GM23338 (cell line): Measurements from ENCODE around the gene IL1RAPL2. TPM values are rescaled to one million over a fixed set of nuclear protein-coding genes. Genes with fewer than 3 reads are reported as not detected.

ENCODE experiments used
- STAT1 ChIP-seq: IDR thresholded peaks from one replicate; pipeline ENCODE4 v1.6.1; 2016; ENCODE audit warnings: antibody characterized with exemption; ENCODE audit not compliant: unreplicated experiment
- ZNF331 ChIP-seq: fragments of 250-450 bp; sonication (Bioruptor Pico); IDR thresholded peaks from 2 replicates; pipeline ENCODE4 v1.5.0; 2020; ENCODE audit warnings: low read depth, mild to moderate bottlenecking, moderate library complexity
- polyA plus RNA-seq: library from polyadenylated mRNA; unstranded; fragments of >200 nt; fragmentation: Nextera tagmentation; extraction: Ambion mirVana; gene quantifications from 2 replicates; pipeline ENCODE4 v1.2.1, GENCODE V29; 2016
- total RNA-seq: library from RNA; depleted of rRNA; stranded (reverse); fragments of >200 nt; shearing (Covaris generic); gene quantifications from 2 replicates; pipeline ENCODE4 v1.2.3, GENCODE V29; 2014
- TF ChIP-seq, protein P1 (sequence below): IDR thresholded peaks from one replicate; pipeline ENCODE4 v1.6.1; 2018; ENCODE audit warnings: antibody characterized with exemption; ENCODE audit not compliant: unreplicated experiment
- TF ChIP-seq, protein P2 (sequence below): fragments of 250-450 bp; sonication (Bioruptor Pico); IDR thresholded peaks from 2 replicates; pipeline ENCODE4 v1.5.0; 2020; ENCODE audit warnings: mild to moderate bottlenecking, moderate library complexity
- TF ChIP-seq, protein P3 (sequence below): IDR thresholded peaks from 2 replicates; pipeline ENCODE4 v1.6.1; 2016; ENCODE audit warnings: antibody characterized with exemption

Gene IL1RAPL2
- total and polyA plus RNA-seq, 2 experiments from 2014 or later, result 0.80 to 0.94 TPM

DNA sequence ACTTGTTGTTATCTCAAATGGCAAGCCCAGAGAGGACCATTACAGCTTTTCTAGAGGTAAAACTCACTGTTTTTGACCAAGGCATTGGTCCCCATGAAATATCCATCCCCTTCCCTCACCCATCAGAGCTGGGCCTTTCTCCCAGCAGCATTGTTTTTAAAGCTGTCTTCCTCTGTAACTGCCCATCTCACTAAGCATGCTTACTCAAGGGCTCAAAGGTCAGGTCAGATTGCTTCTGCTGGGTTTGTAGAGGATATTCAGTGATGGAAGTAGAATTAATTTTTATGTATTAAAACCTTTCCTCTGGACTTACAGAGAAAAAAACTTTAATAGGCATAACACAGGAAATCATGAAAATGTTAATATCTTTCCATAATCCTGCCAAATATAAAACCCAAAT, 643.4 kb downstream of the IL1RAPL2 start (continued):
- TF ChIP-seq, protein P1, sequence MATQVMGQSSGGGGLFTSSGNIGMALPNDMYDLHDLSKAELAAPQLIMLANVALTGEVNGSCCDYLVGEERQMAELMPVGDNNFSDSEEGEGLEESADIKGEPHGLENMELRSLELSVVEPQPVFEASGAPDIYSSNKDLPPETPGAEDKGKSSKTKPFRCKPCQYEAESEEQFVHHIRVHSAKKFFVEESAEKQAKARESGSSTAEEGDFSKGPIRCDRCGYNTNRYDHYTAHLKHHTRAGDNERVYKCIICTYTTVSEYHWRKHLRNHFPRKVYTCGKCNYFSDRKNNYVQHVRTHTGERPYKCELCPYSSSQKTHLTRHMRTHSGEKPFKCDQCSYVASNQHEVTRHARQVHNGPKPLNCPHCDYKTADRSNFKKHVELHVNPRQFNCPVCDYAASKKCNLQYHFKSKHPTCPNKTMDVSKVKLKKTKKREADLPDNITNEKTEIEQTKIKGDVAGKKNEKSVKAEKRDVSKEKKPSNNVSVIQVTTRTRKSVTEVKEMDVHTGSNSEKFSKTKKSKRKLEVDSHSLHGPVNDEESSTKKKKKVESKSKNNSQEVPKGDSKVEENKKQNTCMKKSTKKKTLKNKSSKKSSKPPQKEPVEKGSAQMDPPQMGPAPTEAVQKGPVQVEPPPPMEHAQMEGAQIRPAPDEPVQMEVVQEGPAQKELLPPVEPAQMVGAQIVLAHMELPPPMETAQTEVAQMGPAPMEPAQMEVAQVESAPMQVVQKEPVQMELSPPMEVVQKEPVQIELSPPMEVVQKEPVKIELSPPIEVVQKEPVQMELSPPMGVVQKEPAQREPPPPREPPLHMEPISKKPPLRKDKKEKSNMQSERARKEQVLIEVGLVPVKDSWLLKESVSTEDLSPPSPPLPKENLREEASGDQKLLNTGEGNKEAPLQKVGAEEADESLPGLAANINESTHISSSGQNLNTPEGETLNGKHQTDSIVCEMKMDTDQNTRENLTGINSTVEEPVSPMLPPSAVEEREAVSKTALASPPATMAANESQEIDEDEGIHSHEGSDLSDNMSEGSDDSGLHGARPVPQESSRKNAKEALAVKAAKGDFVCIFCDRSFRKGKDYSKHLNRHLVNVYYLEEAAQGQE, result no peak
- TF ChIP-seq STAT1, result no peak
- TF ChIP-seq, protein P2, sequence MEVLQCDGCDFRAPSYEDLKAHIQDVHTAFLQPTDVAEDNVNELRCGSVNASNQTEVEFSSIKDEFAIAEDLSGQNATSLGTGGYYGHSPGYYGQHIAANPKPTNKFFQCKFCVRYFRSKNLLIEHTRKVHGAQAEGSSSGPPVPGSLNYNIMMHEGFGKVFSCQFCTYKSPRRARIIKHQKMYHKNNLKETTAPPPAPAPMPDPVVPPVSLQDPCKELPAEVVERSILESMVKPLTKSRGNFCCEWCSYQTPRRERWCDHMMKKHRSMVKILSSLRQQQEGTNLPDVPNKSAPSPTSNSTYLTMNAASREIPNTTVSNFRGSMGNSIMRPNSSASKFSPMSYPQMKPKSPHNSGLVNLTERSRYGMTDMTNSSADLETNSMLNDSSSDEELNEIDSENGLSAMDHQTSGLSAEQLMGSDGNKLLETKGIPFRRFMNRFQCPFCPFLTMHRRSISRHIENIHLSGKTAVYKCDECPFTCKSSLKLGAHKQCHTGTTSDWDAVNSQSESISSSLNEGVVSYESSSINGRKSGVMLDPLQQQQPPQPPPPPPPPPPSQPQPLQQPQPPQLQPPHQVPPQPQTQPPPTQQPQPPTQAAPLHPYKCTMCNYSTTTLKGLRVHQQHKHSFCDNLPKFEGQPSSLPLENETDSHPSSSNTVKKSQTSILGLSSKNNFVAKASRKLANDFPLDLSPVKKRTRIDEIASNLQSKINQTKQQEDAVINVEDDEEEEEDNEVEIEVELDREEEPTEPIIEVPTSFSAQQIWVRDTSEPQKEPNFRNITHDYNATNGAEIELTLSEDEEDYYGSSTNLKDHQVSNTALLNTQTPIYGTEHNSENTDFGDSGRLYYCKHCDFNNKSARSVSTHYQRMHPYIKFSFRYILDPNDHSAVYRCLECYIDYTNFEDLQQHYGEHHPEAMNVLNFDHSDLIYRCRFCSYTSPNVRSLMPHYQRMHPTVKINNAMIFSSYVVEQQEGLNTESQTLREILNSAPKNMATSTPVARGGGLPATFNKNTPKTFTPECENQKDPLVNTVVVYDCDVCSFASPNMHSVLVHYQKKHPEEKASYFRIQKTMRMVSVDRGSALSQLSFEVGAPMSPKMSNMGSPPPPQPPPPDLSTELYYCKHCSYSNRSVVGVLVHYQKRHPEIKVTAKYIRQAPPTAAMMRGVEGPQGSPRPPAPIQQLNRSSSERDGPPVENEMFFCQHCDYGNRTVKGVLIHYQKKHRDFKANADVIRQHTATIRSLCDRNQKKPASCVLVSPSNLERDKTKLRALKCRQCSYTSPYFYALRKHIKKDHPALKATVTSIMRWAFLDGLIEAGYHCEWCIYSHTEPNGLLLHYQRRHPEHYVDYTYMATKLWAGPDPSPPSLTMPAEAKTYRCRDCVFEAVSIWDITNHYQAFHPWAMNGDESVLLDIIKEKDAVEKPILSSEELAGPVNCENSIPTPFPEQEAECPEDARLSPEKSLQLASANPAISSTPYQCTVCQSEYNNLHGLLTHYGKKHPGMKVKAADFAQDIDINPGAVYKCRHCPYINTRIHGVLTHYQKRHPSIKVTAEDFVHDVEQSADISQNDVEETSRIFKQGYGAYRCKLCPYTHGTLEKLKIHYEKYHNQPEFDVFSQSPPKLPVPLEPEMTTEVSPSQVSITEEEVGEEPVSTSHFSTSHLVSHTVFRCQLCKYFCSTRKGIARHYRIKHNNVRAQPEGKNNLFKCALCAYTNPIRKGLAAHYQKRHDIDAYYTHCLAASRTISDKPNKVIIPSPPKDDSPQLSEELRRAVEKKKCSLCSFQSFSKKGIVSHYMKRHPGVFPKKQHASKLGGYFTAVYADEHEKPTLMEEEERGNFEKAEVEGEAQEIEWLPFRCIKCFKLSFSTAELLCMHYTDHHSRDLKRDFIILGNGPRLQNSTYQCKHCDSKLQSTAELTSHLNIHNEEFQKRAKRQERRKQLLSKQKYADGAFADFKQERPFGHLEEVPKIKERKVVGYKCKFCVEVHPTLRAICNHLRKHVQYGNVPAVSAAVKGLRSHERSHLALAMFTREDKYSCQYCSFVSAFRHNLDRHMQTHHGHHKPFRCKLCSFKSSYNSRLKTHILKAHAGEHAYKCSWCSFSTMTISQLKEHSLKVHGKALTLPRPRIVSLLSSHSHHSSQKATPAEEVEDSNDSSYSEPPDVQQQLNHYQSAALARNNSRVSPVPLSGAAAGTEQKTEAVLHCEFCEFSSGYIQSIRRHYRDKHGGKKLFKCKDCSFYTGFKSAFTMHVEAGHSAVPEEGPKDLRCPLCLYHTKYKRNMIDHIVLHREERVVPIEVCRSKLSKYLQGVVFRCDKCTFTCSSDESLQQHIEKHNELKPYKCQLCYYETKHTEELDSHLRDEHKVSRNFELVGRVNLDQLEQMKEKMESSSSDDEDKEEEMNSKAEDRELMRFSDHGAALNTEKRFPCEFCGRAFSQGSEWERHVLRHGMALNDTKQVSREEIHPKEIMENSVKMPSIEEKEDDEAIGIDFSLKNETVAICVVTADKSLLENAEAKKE (CRISPR knock-in tag), result no peak
- no peak for TF ChIP-seq ZNF331 (CRISPR knock-in tag)
- TF ChIP-seq, protein P3, sequence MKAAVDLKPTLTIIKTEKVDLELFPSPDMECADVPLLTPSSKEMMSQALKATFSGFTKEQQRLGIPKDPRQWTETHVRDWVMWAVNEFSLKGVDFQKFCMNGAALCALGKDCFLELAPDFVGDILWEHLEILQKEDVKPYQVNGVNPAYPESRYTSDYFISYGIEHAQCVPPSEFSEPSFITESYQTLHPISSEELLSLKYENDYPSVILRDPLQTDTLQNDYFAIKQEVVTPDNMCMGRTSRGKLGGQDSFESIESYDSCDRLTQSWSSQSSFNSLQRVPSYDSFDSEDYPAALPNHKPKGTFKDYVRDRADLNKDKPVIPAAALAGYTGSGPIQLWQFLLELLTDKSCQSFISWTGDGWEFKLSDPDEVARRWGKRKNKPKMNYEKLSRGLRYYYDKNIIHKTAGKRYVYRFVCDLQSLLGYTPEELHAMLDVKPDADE, result no peak
